K562 (cell line): ENCODE results near the gene CHD3. TPM values are rescaled to one million over a fixed set of nuclear protein-coding genes. Genes with fewer than 3 reads are reported as not detected.

Experiments used
- ATAC-seq: fragments of 200-7000 bp; cut with Tn5 transposase; 3 replicates; pipeline ENCODE4 v1.9.1; 2020; ENCODE audit warnings: moderate library complexity
- BruUV-seq: library from RNA; stranded (reverse); fragments of 400-500 nt; replicated peaks from 2 replicates; lab custom pipeline; 2021; lab: Mats Ljungman, UMichigan
- CTCF ChIA-PET: fragments of 300-600 bp; formaldehyde crosslinking; extraction: SDS; loops from one replicate; lab custom pipeline; 2021; ENCODE audit warnings: low intra/inter-chr PET ratio; lab: Yijun Ruan, JAX
- POLR2A ChIA-PET: fragments of 300-600, 350-650 bp; sonication (Branson Sonifier 250); formaldehyde crosslinking; extraction: SDS; loops from one replicate; lab custom pipeline; 2021; ENCODE audit warnings: antibody characterized with exemption, inconsistent platforms; lab: Yijun Ruan, JAX
- DNase-seq, 4 experiments: peaks; one replicate each; pipeline versions ENCODE4 v3.0.0 to v3.0.0-alpha.2; 2011 to 2018; ENCODE audit warnings: low spot score in 3 of 4, mixed read lengths in 3 of 4; ENCODE audit errors: extremely low read depth in 1 of 4
- FAIRE-seq: peaks from 2 replicates; lab custom pipeline; 2011; peaks lifted over from hg19 to GRCh38; lab: Jason Lieb, UNC
- H2AFZ ChIP-seq: 2 replicates; pipeline ENCODE4 v1.6.0; 2011; ENCODE audit warnings: low read depth, low read length, control low read depth, inconsistent platforms
- H3K27ac ChIP-seq: fragments of 200-600 bp; 3 replicates; pipeline ENCODE4 v1.8.0; 2011; ENCODE audit warnings: low read depth, mild to moderate bottlenecking, control low read depth, inconsistent platforms, low read length, moderate library complexity, mixed read lengths; ENCODE audit errors: extremely low read depth
- H3K27me3 ChIP-seq, 2 experiments: fragments of 300-600 bp in 1 of 2; 2 replicates in 1 of 2; 3 replicates in 1 of 2; pipeline versions ENCODE4 v1.6.0 to v1.8.0; 2011; ENCODE audit warnings: inconsistent platforms in 2 of 2, low read length in 2 of 2, mild to moderate bottlenecking in 1 of 2, mixed read lengths in 1 of 2, moderate library complexity in 1 of 2; ENCODE audit not compliant: control insufficient read depth in 2 of 2, insufficient read depth in 2 of 2
- H3K36me3 ChIP-seq: fragments of 300-600 bp; 3 replicates; pipeline ENCODE4 v1.8.0; 2011; ENCODE audit warnings: mild to moderate bottlenecking, low read length, inconsistent platforms; ENCODE audit not compliant: control insufficient read depth, insufficient read depth
- H3K4me1 ChIP-seq, 2 experiments: fragments of 200-600 bp in 1 of 2; replicated peaks in 1 of 2; 2 replicates in 1 of 2; 3 replicates in 1 of 2; pipeline versions ENCODE4 v1.5.1 to v1.8.0; 2011; ENCODE audit warnings: inconsistent platforms in 2 of 2, low read length in 2 of 2, mild to moderate bottlenecking in 1 of 2, mixed read lengths in 1 of 2, moderate library complexity in 1 of 2; ENCODE audit not compliant: control insufficient read depth in 2 of 2, insufficient read depth in 2 of 2
- H3K4me2 ChIP-seq: 2 replicates; pipeline ENCODE4 v1.6.1; 2011; ENCODE audit warnings: low read length, control low read depth, inconsistent platforms, mixed read lengths; ENCODE audit not compliant: insufficient read depth
- H3K4me3 ChIP-seq: fragments of 200-600 bp; sonication (generic), shearing (Covaris generic); 2 replicates; pipeline ENCODE4 v1.5.1; 2016; ENCODE audit warnings: control low read depth, inconsistent platforms
- H3K79me2 ChIP-seq: fragments of 200-600 bp; 3 replicates; pipeline ENCODE4 v1.8.0; 2011; ENCODE audit warnings: low read length, inconsistent platforms; ENCODE audit not compliant: control insufficient read depth, insufficient read depth
- H3K9ac ChIP-seq, 2 experiments: 2 replicates each; pipeline versions ENCODE4 v1.6.0 to v1.6.1; 2011; ENCODE audit warnings: low read depth in 2 of 2, low read length in 2 of 2, control low read depth in 1 of 2, inconsistent platforms in 1 of 2, mild to moderate bottlenecking in 1 of 2, mixed read lengths in 1 of 2; ENCODE audit not compliant: insufficient read depth in 1 of 2
- H3K9me1 ChIP-seq: one replicate; pipeline ENCODE4 v1.6.0; 2011; ENCODE audit warnings: inconsistent platforms, mild to moderate bottlenecking, low read length, moderate library complexity; ENCODE audit not compliant: control insufficient read depth, insufficient read depth
- H3K9me3 ChIP-seq: replicated peaks from 2 replicates; pipeline ENCODE4 v1.5.1; 2011; ENCODE audit warnings: low read depth, low read length, inconsistent platforms; ENCODE audit not compliant: control insufficient read depth, insufficient read depth
- H4K20me1 ChIP-seq: replicated peaks from 2 replicates; pipeline ENCODE4 v1.6.1; 2011; ENCODE audit warnings: low read length, inconsistent platforms, mixed read lengths; ENCODE audit not compliant: control insufficient read depth, insufficient read depth
- BRF1 ChIP-seq: IDR thresholded peaks from 3 replicates; pipeline ENCODE4 v1.6.1; 2011; ENCODE audit warnings: borderline replicate concordance, mild to moderate bottlenecking; ENCODE audit not compliant: insufficient read length; ENCODE audit errors: extremely low read depth
- DIDO1 ChIP-seq: fragments of 450-650 bp; IDR thresholded peaks from 2 replicates; pipeline ENCODE4 v1.6.1; 2016; ENCODE audit warnings: low read depth, missing biosample characterization, missing genetic modification characterization
- KLF13 ChIP-seq: fragments of 450-650 bp; IDR thresholded peaks from 2 replicates; pipeline ENCODE4 v1.6.1; 2016; ENCODE audit warnings: missing genetic modification characterization, low read depth, mild to moderate bottlenecking, missing compliant biosample characterization, moderate library complexity, borderline replicate concordance
- MAFG ChIP-seq: fragments of 450-650 bp; conservative IDR thresholded peaks from 2 replicates; pipeline ENCODE4 v1.6.1; 2016; ENCODE audit warnings: missing genetic modification characterization, missing compliant biosample characterization
- RBM22 ChIP-seq: fragments of 200-400 bp; formaldehyde crosslinking; IDR thresholded peaks from 2 replicates; pipeline ENCODE4 v1.6.1; 2018; ENCODE audit warnings: low read length, low read depth; ENCODE audit not compliant: poor library complexity, severe bottlenecking
- SNRNP70 ChIP-seq: fragments of 200-400 bp; formaldehyde crosslinking; optimal IDR thresholded peaks from 2 replicates; pipeline ENCODE3; 2017; ENCODE audit warnings: low read depth, low read length
- TCF3 ChIP-seq: sonication (generic); formaldehyde crosslinking; IDR thresholded peaks from 2 replicates; pipeline ENCODE4 v1.4.0; 2020; ENCODE audit warnings: mild to moderate bottlenecking, missing genetic modification reagents
- ZBED1 ChIP-seq: IDR thresholded peaks from 2 replicates; pipeline ENCODE4 v1.6.1; 2014
- ZNF77 ChIP-seq: fragments of 250-450 bp; sonication (Bioruptor Pico); IDR thresholded peaks from 2 replicates; pipeline ENCODE4 v1.5.0; 2020
- WGBS: fragments of 100-300 bp; shearing (Covaris generic); methylation state at CpG from one replicate; pipeline ENCODE4 v1.1.6; 2016; ENCODE audit warnings: low coverage, mixed read lengths; ENCODE audit not compliant: insufficient coverage; ENCODE audit errors: missing lambda C conversion rate; 5-methylcytosine and 5-hydroxymethylcytosine counted together
- in situ Hi-C: fragments of 300-500 bp; cut with MboI; formaldehyde crosslinking; loops from 4 replicates; pipeline ENCODE4 v1.15.0; 2018; ENCODE audit warnings: inconsistent platforms, mixed read lengths
- intact Hi-C: fragments of 100-400 bp; cut with micrococcal nuclease; formaldehyde crosslinking; loops from 2 replicates; pipeline ENCODE4 v1.14.2; 2022
- polyA plus RNA-seq, 8 experiments: library from polyadenylated mRNA; depleted of rRNA in 4 of 8; stranded (reverse) in 5 of 8; unstranded in 3 of 8; fragments of >200 nt; fragmentation: Nextera tagmentation in 2 of 8; fragmentation: Illumina TruSeq in 1 of 8; extraction: Ambion mirVana in 2 of 8; extraction: Trizol in 1 of 8; gene quantifications; 2 replicates each; pipeline versions ENCODE4 v1.2.1 to v1.2.3, GENCODE V29; 2011 to 2014; ENCODE audit warnings: inconsistent platforms in 1 of 8, missing spikeins in 1 of 8
- total RNA-seq, 7 experiments: library from RNA; depleted of rRNA in 6 of 7; stranded (reverse); fragments of >200 nt in 6 of 7; fragmentation: Illumina TruSeq in 2 of 7; extraction: Trizol in 2 of 7; gene quantifications; 2 replicates each; pipeline versions ENCODE4 v1.2.1 to v1.2.3, GENCODE V29; 2011 to 2021; ENCODE audit warnings: low replicate concordance in 1 of 7
- TF ChIP-seq, protein P1 (sequence below): sonication (generic); formaldehyde crosslinking; IDR thresholded peaks from 2 replicates; pipeline ENCODE4 v1.9.0; 2022; ENCODE audit warnings: mild to moderate bottlenecking, missing genetic modification reagents
- TF ChIP-seq, protein P2 (sequence below), 2 experiments: fragments of 450-650 bp in 1 of 2; sonication (generic) in 1 of 2; formaldehyde crosslinking in 1 of 2; IDR thresholded peaks; 2 replicates each; pipeline versions ENCODE4 v1.7.1 to v1.9.0; 2016 to 2022; ENCODE audit warnings: inconsistent platforms in 1 of 2, mild to moderate bottlenecking in 1 of 2, missing genetic modification reagents in 1 of 2

Gene CHD3
- total and polyA plus RNA-seq, 9 of the 15 experiments (the other 6 are each of a cell fraction or from before 2014, with no cell fraction given) = 0.39 to 38.2 (median 21.2) TPM

DNA sequence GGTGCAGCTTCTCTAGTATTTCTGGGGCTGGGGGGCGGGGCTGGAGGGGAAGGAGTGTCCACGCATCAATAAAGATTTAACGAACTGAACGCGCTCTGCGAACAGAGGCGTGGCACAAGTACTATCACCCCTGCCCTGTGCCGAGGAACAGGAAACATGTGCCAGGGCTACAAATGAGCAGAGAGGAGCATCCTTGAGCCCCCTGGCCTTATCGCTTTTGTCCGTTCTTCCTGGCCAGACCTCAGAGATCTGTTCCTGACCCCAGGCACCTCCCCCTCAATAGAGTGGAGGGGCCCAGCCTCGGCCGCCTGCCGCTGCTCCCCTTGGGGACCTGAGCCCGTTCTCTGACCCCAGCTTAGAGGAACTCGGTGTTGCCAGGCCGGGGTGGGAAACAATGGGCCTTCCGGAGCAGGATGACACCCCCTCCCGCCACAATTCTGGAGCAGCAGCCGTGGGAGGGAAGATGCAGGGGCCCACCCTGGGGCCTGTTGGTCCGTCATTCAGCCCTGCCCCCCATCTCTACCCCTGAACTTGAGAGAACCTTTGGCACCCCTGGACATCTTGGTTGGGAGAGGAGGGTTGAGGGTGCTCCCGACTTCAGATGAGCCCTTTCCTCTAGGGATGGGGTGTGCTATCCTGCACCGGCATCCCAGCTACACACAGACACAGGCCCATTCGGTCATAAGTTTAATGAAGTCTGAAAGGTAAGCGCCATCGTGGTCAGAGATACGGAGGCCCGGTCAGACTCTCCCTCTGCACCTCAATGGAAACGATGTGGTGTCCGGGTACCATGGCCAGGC is 32.4 kb upstream of the CHD3 start:
- peak overlapping the region; percentile 83 for H3K4me2 ChIP-seq
- H3K9ac ChIP-seq = peak overlapping the region; percentile 88 to 93
- intact Hi-C loops = loop anchor here (2.0 to 10.0 kb wide), 4 partner anchors 21 to 111 kb away; partner anchors contain the start of gene KDM6B
- peak overlapping the region; percentile 78 for H2AFZ ChIP-seq
- peaks cover 12% of the 10 kb centered on the region for H3K79me2 ChIP-seq
- H3K27ac ChIP-seq = peak overlapping the region; percentile 94
- peak overlapping the region; percentile 65 for H3K4me3 ChIP-seq
- H4K20me1 ChIP-seq = no peaks in the 10 kb centered on the region
- POLR2A ChIA-PET = interaction anchor here (1.0 to 2.3 kb wide), 9 partner anchors 10 to 206 kb away, joined by 3 to 14 read pairs (median 6); no protein-coding TSS in a partner anchor
- CTCF ChIA-PET = interaction anchor here (0.6 kb wide), 1 partner anchor 91 kb away, joined by 6 read pairs; no protein-coding TSS in a partner anchor
- FAIRE-seq (no peak), ATAC-seq (no peak; the same call in 2 of the 3 replicates), DNase-seq (peak in 3 of 4 experiments; percentile 19 to 34 (median 20))
- no peaks in the 10 kb centered on the region for H3K9me3 ChIP-seq
- no TSS peak for BruUV-seq
- no peaks in the 10 kb centered on the region for H3K27me3 ChIP-seq
- H3K36me3 ChIP-seq = peaks cover 31% of the 10 kb centered on the region; the same call in 2 of the 3 replicates
- peaks cover 11 to 55% of the 10 kb centered on the region in 2 experiments; a peak in 4 of 5 replicates for H3K4me1 ChIP-seq
- 6% methylated on average over 14 of the region's 29 CpGs for WGBS
- H3K9me1 ChIP-seq = no peaks in the 10 kb centered on the region
- in situ Hi-C loops = no loop called here
- TF ChIP-seq TCF3 (CRISPR knock-in tag) (0 out of 2 replicates have a peak, but pooled peaks have one; percentile 12), KLF13 (tag) (no peak), ZNF77 (CRISPR knock-in tag) (no peak), SNRNP70 (no peak), ZBED1 (no peak; the same call in 1 of the 2 replicates), MAFG (tag) (no peak), DIDO1 (tag) (no peak), RBM22 (peak; percentile 25), BRF1 (no peak)
- TF ChIP-seq, protein P1, sequence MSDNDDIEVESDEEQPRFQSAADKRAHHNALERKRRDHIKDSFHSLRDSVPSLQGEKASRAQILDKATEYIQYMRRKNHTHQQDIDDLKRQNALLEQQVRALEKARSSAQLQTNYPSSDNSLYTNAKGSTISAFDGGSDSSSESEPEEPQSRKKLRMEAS (CRISPR knock-in tag) = peak; percentile 28; the same call in 1 of the 2 replicates
- TF ChIP-seq, protein P2, sequence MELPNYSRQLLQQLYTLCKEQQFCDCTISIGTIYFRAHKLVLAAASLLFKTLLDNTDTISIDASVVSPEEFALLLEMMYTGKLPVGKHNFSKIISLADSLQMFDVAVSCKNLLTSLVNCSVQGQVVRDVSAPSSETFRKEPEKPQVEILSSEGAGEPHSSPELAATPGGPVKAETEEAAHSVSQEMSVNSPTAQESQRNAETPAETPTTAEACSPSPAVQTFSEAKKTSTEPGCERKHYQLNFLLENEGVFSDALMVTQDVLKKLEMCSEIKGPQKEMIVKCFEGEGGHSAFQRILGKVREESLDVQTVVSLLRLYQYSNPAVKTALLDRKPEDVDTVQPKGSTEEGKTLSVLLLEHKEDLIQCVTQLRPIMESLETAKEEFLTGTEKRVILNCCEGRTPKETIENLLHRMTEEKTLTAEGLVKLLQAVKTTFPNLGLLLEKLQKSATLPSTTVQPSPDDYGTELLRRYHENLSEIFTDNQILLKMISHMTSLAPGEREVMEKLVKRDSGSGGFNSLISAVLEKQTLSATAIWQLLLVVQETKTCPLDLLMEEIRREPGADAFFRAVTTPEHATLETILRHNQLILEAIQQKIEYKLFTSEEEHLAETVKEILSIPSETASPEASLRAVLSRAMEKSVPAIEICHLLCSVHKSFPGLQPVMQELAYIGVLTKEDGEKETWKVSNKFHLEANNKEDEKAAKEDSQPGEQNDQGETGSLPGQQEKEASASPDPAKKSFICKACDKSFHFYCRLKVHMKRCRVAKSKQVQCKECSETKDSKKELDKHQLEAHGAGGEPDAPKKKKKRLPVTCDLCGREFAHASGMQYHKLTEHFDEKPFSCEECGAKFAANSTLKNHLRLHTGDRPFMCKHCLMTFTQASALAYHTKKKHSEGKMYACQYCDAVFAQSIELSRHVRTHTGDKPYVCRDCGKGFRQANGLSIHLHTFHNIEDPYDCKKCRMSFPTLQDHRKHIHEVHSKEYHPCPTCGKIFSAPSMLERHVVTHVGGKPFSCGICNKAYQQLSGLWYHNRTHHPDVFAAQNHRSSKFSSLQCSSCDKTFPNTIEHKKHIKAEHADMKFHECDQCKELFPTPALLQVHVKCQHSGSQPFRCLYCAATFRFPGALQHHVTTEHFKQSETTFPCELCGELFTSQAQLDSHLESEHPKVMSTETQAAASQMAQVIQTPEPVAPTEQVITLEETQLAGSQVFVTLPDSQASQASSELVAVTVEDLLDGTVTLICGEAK (IDR thresholded peaks at IDR 0.05) = peak; percentile 88
- TF ChIP-seq, protein P2 (CRISPR knock-in tag; IDR thresholded peaks at IDR 0.05) = peak; percentile 89
